Muscle layer of colon (tissue), 2 donors: ENCODE measurements around the gene ZNF800.
"Not testable (repeated sequence)": the region's sequence is repeated elsewhere in the genome, so short reads cannot be mapped to it uniquely, and the experiment has no call there.

Experiments used
- H3K27ac ChIP-seq: one replicate; pipeline ENCODE4 v1.7.0; 2013; ENCODE audit warnings: low read depth, mild to moderate bottlenecking, low read length, moderate library complexity
- H3K27me3 ChIP-seq, 2 donors: one replicate each; pipeline ENCODE4 v1.7.0; 2013; ENCODE audit warnings: low read length in 2 of 2, mild to moderate bottlenecking in 2 of 2; ENCODE audit not compliant: insufficient read depth in 2 of 2, control insufficient read depth in 1 of 2
- H3K36me3 ChIP-seq: one replicate; pipeline ENCODE4 v1.7.0; 2013; ENCODE audit warnings: mild to moderate bottlenecking, low read length; ENCODE audit not compliant: insufficient read depth
- H3K4me1 ChIP-seq: one replicate; pipeline ENCODE4 v1.7.0; 2013; ENCODE audit warnings: mild to moderate bottlenecking, low read length; ENCODE audit not compliant: insufficient read depth
- H3K4me3 ChIP-seq, 2 donors: one replicate each; pipeline ENCODE4 v1.7.0; 2013; ENCODE audit warnings: low read length in 2 of 2, low read depth in 1 of 2, mild to moderate bottlenecking in 1 of 2, moderate library complexity in 1 of 2
- H3K9ac ChIP-seq: one replicate; pipeline ENCODE4 v1.7.0; 2013; ENCODE audit warnings: low read length
- H3K9me3 ChIP-seq: one replicate; pipeline ENCODE4 v1.7.0; 2013; ENCODE audit warnings: mild to moderate bottlenecking, low read length
- donor health status: abdominal sarcoma.
- donor health status: Adenocarcinoma of cecum.

Gene ZNF800

DNA sequence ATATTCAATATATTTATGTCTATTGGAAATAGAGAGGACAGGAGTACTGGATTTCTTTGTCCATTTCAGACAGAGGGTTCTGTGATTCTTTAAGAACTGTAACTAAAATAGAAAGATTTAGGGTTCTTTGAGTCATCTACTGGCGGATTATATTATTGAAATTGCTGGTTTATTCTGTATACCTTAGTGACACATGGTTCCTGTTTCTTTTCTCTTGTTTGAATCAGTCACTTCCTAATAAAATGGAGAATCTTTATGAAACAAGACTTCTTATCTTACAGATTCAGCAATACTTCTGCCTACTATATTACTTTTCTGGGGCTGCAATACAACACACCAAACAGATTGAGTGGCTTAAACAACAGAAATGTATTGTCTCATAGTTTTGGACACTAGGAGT is 20.8 kb upstream of the ZNF800 start:
- Histone ChIP-seq H3K9me3 (no peaks in the 10 kb centered on the region), H3K36me3 (no peaks in the 10 kb centered on the region), H3K9ac (no peak overlapping the region), H3K27ac (no peak overlapping the region), H3K4me3 (no peak overlapping the region), H3K27me3 (no peaks in the 10 kb centered on the region), H3K4me1 (no peaks in the 10 kb centered on the region)

DNA sequence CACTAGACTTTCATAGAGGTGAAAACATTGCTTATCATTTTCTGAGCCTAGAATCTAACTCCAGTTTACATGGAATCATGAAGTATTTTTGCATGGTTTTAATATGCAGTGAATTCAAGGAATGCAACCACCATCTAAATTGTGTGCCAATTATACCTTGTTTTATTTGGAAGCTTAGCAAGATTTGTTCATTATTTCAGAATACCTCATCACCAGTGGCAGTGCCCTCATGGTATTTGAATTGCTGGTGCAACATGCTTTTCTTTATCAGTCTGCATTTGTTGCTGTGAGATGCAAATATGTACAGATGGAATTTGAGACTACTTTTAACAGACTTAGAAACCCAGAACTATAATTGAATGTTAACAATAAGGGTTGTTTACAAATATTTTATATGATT is 18.7 kb upstream of the ZNF800 start:
- no peaks in the 10 kb centered on the region for H3K9me3 ChIP-seq
- H3K36me3 ChIP-seq: no peaks in the 10 kb centered on the region
- no peaks in the 10 kb centered on the region for H3K4me1 ChIP-seq
- no peak overlapping the region for H3K9ac ChIP-seq
- H3K27me3 ChIP-seq: no peaks in the 10 kb centered on the region
- H3K4me3 ChIP-seq: no peak overlapping the region
- no peak overlapping the region for H3K27ac ChIP-seq

DNA sequence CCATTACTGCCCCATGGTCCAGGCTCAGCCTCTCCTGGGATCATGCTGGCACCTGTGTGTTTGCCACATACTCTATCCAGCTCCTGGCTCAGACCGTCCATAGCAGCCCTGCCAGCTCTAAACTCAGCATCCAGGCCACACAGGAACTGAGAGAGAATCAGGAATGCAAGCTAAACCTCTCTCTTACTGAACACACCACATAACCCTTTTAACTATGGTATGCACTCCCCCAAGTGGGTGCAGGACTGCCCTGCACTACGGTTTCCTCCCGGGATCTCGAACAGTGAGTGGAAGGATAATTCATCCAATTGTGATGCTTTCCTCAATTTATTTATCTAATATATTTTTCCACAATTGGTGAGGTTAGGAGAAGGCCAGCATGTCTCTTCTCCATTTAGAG is 17.1 kb upstream of the ZNF800 start:
- Histone ChIP-seq H3K9me3 (no peaks in the 10 kb centered on the region), H3K4me1 (no peaks in the 10 kb centered on the region), H3K36me3 (no peaks in the 10 kb centered on the region), H3K27ac (no peak overlapping the region), H3K27me3 (no peaks in the 10 kb centered on the region), H3K4me3 (no peak overlapping the region), H3K9ac (no peak overlapping the region)

DNA sequence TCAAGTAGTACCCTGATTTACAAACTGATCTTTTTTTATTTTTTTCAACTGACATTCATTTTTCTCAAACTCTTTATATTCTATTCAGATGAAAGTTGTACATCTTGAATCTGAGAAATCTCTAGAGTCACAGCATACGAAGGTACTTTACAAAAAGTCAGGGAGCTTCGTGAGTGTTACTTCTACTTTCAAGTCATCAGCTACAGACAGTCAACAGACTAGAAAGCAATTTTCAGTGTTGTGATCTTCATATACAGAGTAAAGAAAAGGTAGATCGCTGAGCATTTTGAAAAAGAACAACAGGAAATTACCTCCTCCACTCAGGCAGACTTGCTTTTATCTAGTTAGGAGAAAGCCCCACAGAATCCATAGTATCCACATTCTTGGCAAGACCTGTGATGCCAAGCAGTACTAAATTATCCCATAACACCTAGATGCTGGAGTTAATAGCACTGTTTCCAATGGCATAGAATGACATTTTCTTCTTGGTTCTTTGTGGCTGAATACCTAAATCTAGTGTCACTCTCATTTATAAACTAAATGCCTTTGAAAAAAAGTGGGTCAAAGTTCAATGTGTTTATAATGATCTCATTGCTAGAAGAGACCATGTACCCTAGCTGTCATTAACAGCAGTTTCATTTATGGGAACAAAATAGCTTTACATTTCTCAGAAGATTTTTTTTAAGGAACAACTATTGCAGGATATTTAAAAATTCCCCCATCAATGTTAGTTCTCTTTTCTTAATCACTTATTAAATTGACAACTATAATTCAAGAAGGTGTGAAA is 12.0 kb upstream of the ZNF800 start:
- Histone ChIP-seq H3K9ac (no peak overlapping the region), H3K4me1 (no peaks in the 10 kb centered on the region), H3K27ac (no peak overlapping the region), H3K36me3 (no peaks in the 10 kb centered on the region), H3K27me3 (no peaks in the 10 kb centered on the region), H3K4me3 (no peak overlapping the region), H3K9me3 (no peaks in the 10 kb centered on the region)

DNA sequence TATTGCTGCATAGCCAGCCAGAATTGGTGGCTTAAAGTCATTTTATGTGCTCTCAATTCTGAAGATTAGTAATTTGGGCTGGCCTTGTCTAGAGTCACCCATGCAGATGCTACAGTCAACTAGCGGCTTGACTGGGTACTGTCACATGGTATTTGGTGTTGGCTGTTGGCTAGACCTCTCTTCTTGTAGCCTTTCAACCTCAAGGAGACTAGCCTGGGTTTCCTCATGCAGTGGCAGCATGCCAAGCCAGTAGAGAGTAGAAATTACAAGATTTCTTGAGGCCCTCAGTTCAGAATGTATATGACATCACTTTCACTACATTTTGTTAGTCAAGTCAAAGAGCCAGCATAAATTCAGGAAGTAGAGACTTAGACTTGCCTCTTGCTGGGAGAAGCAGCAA is 3.7 kb upstream of the ZNF800 start:
- Histone ChIP-seq H3K4me1 (peaks cover 1% of the 10 kb centered on the region), H3K27ac (no peak overlapping the region), H3K27me3 (no peaks in the 10 kb centered on the region), H3K9ac (no peak overlapping the region), H3K36me3 (no peaks in the 10 kb centered on the region), H3K4me3 (no peak overlapping the region), H3K9me3 (no peaks in the 10 kb centered on the region)

DNA sequence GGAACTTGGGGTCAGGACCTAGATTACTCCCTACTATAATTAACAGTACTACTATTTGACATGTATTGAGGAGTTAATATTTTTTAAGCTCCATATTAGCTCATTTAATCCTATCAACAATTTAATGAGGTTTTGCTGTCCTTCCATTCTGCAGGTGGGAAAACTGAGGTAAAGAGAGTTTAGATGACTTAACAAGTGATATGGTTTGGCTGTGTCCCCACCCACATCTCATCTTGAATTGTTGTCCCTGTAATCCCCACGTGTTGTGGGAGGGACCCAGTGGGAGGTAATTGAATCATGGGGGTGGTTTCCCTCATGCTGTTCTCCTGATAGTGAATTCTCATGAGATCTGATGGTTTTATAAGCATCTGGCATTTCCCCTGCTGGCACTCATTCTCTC is 2.6 kb upstream of the ZNF800 start:
- not testable (repeated sequence) for H3K27me3 ChIP-seq, H3K4me3 ChIP-seq

DNA sequence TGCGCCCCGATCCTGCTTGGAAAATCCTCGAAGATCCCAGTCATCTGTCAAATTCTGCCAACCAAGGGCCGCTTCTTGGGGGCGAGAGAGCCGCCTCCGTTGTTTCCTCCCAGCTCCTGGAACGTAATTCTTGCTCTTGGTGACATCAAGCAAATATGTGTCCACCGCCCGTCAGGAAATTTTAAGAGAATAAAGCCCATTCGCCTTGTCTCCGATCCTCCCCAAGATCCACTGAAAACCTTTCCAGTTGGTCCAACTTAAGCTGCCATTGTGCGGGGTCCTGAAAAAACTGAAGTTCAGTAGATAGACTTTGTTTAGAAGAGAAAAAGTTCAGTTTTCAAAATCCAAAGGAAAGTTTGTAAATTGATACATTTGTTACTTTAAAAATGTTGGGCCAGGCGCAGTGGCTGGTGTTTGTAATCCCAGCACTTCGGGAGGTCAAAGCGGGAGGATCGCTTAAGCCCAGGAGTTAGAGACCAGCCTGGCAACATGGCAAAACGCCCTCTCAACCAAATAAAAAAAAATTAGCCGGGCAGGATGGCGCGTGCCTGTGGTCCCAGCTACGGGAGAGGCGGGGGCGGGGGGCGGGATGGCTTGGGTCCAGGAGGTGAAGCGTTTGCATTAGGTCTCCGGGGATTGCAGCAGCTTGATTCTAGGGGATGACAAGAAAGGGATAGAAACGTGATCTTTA is 1.0 kb upstream of the ZNF800 start:
- peaks cover 5% of the 10 kb centered on the region for H3K4me1 ChIP-seq
- H3K36me3 ChIP-seq: no peaks in the 10 kb centered on the region
- peak overlapping the region; percentile 50 to 83 for H3K4me3 ChIP-seq
- H3K9ac ChIP-seq: peak overlapping the region; percentile 74
- peak overlapping the region; percentile 79 for H3K27ac ChIP-seq
- H3K9me3 ChIP-seq: no peaks in the 10 kb centered on the region
- no peaks in the 10 kb centered on the region for H3K27me3 ChIP-seq

More for the DNA sequence above, 2.6 kb upstream of the ZNF800 start:
- H3K27ac ChIP-seq, H3K4me1 ChIP-seq, H3K9me3 ChIP-seq, H3K9ac ChIP-seq, H3K36me3 ChIP-seq: not testable (repeated sequence)

DNA sequence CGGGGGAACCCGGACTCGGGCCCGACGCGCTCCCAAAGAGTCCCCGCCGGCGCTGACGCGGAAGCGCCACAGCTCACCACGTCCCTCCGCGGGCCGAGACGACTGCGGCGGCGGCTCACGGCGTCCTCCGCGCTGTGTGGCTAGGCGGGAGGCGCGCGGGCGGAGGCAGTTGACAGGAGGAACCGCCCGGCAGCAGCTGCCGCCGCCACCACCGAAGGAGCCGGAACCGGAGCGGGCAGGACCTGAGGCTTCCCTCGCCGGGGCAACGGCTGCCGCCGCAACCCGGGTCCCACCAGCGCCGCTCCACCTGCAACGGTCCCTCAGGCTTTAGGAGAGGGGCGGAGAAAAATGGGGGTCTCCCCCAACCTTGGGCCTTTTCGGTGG is 334 bp downstream of the ZNF800 start:
- no peaks in the 10 kb centered on the region for H3K9me3 ChIP-seq
- peak overlapping the region; percentile 91 for H3K27ac ChIP-seq
- H3K36me3 ChIP-seq: no peaks in the 10 kb centered on the region
- H3K27me3 ChIP-seq: no peaks in the 10 kb centered on the region
- H3K4me1 ChIP-seq: peaks cover 5% of the 10 kb centered on the region
- H3K4me3 ChIP-seq: peak overlapping the region; percentile 82 to 83
- H3K9ac ChIP-seq: peak overlapping the region; percentile 80

DNA sequence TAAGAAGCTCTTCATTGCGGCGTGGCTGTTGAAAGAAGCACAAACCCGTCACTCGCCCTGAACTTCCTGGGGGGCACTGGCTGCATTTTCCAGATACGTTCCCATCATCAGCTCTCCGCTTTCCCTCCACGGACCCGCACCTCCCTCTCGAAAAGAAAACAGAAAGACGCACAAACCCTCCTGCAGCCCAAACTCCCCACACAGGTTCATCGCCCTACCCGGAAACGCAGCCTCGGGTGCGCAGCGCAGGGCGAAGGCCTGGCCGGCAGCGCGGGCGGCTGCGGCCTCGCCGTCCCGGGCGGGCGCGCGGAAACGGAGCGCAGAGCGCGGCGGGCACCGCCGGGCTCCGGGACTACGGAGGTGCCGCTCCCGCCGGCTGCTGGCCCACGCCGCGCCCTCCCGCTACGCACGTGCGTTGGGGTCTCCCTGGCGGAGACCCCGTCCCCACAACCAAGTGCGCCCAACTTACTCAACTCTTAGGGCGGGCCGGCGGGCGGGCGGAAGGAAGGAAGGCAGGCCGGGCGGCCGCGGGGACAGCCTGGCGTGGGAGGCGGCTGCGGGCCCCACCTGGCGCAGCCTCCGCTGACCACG is 822 bp downstream of the ZNF800 start:
- Histone ChIP-seq H3K9ac (peak overlapping the region; percentile 11), H3K9me3 (no peaks in the 10 kb centered on the region), H3K36me3 (no peaks in the 10 kb centered on the region), H3K27me3 (no peaks in the 10 kb centered on the region), H3K27ac (peak overlapping the region; percentile 91), H3K4me3 (peak overlapping the region; percentile 82 to 83), H3K4me1 (peaks cover 5% of the 10 kb centered on the region)

DNA sequence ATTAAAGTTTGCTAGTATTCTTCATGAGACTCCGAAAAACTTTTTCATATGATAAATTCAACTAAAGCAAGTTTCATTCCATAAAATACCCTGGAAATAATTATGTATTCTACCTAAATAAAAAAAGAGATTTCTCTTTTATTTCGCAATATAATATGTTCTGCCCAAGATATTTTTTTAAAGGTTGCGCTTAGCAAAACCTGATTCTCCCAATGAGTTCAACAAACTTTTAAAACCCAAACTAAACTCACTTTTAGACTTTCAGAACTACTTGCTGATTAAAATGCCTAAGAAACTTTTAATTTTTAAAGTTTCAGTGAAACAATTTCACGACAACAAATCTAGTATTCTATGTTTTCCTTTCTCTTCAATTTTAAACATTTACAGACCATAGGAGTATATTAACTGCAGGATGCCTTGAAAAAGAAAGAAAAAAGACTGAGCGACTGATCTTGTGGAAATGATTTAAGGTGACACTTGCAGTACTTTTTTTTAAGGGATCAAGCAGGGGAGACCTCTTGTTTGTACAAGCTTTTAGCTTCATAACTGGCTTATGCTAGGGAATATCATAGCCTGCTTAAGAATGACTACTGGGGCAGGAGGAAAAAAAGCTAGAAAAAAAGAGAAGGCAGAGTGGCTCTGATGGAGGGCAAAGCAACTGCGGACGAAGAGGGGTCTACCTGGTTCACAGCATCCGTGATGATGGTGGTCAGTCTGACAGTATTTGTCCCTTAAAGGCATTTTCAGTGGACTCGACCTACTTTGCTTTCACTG is 1.5 kb downstream of the ZNF800 start:
- Histone ChIP-seq H3K9ac (peak overlapping the region; percentile 11), H3K27ac (peak overlapping the region; percentile 91), H3K4me1 (peaks cover 5% of the 10 kb centered on the region)

DNA sequence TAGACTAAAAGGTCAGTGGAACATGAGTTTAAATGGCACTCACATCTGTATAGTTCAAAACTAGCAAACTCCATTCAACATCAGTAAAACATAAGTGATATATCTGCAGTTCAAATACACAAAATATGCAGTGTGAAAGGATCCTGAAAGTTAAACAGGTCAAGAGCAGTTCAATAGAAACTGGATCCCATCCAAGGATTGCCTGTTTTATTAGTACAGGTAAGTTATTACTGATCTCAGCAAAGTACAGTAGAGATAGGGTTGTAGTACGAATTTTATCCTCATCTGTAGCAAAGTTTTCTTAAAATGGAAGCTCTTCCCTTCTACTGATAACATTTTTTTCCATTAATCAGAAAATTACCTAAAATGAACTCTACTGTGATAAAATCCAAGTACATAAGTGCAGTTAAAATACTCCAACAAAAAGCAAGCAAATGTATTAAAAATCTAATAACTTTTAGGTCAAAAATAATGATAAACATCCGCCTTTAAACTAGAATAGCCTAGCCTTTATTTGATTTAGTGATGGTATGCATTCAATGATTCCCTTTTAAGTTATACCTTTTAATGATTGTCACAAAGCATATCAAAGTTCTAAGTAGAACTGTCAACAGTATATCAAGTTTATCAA is 2.2 kb downstream of the ZNF800 start:
- Histone ChIP-seq H3K4me1 (peaks cover 5% of the 10 kb centered on the region), H3K4me3 (no peak overlapping the region), H3K36me3 (no peaks in the 10 kb centered on the region), H3K9ac (no peak overlapping the region), H3K27ac (no peak overlapping the region), H3K27me3 (no peaks in the 10 kb centered on the region), H3K9me3 (no peaks in the 10 kb centered on the region)

More for the DNA sequence above, 1.5 kb downstream of the ZNF800 start:
- no peaks in the 10 kb centered on the region for H3K27me3 ChIP-seq
- no peaks in the 10 kb centered on the region for H3K36me3 ChIP-seq
- H3K9me3 ChIP-seq: no peaks in the 10 kb centered on the region
- H3K4me3 ChIP-seq: peak overlapping the region; percentile 82 to 83
